Fibroblast of skin of back (primary cell): ENCODE results near the gene FTH1. TPM values are rescaled to one million over a fixed set of nuclear protein-coding genes. Genes with fewer than 3 reads are reported as not detected.
"Not testable (repeated sequence)": the region's sequence is repeated elsewhere in the genome, so short reads cannot be mapped to it uniquely, and the experiment has no call there.

ENCODE experiments used
- DNase-seq: peaks from one replicate; pipeline ENCODE4 v3.0.0-alpha.2; 2013
- polyA plus RNA-seq, 2 experiments: library from polyadenylated mRNA; unstranded; fragments of 120-200 nt; gene quantifications; one replicate each; pipeline ENCODE4 v1.2.1, GENCODE V29; 2013; ENCODE audit not compliant: insufficient read length in 2 of 2

Gene FTH1
- polyA plus RNA-seq (2013, experiment 1 of 2; ENCODE audit: insufficient read length) = 2,212 TPM
- 2,366 TPM for polyA plus RNA-seq (2013, experiment 2 of 2; ENCODE audit: insufficient read length)

DNA sequence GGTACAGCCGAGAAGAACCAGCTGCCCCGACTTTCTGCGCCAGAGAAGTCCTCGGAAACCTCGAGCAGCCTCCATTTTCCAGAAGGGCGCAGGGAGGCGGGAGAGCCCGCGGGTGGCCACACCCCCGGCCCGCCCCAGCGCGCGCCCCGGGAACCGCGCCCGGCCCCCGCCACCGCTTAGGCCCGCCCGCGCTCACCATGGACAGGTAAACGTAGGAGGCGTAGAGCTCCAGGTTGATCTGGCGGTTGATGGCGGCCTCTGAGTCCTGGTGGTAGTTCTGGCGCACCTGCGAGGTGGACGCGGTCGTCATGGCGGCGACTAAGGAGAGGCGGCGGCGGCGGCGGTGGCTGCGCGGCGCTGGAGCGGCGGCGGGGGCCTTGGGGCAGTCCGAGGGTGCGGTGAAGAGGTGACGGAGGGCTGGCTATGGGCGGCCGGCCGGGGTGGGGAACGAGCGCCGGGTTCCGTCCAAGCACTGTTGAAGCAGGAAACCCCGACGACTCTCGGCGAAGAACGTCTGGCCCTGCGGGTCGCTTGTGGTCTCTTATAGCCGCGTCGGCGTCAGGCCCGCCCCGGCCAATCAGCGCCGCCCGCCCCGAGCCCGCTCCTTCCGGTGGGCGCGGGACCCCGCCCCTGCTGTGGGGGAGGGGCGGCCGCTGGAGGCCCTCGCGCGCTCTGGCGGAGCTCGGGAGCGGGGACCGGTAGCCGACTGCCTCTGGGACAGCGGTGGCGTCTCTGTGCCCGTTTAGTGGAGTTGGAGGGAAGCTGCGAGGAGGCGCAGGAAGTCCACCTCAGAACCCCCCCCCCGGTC, at the start of gene FTH1:
Gene FTH1 (minus strand): TSS at position 519 of the 808 bp plus-strand sequence. CDS start 209 bp downstream, at position 310.
- peak; percentile 89 for DNase-seq

DNA sequence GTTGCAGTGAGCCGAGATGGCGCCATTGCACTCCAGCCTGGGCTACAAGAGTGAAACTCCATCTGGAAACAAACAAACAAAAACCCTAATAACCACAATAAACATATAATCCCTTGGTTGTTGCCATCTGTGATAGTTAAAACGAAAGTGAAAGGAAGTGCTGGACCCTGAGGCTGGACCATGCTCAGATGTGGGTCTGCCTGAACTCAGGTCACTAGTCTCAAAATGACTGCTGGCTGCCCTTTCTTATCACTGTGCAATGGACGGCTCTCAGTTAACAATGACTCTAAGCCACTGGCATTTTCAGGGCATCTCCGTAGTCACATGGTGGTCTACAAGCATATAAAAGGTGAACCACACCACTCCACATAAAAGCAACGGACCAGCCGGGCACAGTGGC, 48.2 kb upstream of the FTH1 start:
- no peak for DNase-seq

DNA sequence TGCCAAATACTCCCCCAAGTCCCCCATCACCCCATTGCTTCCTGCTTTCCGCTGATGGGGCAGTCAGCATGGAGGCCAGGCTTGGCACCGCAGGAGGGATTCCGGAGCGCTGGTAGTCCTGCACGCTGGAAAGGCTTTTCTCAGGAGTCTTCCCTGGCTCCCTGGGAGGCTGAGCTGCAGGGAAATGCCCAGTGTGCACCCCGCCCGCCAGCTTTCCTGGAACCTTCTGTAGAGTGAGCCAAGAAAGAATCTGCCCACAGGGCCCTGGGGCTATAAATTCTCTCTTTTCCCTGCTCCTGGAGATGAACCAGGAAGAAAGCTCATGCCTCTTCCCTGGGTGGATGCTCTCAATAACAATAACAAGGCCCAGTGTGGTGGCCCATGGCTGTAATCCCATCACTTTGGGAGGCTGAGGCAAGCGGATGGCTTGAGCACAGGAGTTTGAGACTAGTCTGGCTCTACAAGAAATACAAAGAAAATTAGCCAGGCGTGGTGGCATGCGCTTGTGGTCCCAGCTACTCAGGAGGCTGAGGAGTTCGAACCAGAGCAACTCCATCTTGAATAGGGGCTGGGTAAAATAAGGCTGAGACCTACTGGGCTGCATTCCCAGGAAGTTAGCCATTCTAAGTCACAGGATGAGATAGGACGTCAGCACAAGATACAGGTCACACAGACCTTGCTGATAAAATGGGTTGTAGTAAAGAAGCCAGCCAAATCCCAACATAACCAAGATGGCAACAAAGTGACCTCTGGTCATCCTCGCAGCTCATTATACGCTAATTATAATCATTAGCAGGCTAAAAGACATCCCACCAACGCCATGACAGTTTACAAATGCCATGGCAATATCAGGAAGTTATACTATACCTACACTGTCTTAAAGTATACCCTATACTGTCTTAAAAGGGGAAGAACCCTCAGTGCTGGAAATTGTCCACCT, 46.4 kb upstream of the FTH1 start:
- DNase-seq = peak; percentile 31

DNA sequence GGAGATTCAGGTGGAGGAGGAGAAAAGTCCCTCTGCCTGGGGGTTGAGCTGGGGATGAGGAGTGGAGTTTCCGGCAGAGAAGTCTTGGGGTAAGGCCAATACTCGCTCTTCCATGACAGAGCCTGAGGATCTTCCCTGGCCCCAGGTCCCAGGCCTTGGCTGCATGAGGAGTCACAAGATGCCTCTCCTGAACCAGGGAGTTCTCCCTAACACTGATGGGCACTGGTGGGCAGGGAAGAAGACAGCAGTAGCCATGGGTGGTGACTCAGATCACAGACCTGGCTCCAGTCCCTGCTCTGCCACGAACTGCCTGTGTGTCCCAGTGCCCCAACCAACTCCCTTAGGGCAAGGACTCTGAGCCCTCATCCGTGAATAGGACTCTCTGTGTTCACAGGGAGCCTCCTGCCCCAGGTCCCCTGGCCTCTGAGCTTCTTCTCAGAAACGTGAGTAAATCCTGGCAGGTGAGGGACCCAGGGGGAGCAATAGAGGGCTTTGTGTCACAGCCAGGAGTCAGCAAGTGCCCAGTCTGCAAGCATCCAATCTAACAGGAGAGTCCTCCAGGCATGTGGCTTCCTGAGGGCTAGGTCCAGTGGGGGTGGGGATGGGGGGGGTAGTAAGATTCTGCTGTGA, 45.5 kb upstream of the FTH1 start:
- peak; percentile 23 for DNase-seq

DNA sequence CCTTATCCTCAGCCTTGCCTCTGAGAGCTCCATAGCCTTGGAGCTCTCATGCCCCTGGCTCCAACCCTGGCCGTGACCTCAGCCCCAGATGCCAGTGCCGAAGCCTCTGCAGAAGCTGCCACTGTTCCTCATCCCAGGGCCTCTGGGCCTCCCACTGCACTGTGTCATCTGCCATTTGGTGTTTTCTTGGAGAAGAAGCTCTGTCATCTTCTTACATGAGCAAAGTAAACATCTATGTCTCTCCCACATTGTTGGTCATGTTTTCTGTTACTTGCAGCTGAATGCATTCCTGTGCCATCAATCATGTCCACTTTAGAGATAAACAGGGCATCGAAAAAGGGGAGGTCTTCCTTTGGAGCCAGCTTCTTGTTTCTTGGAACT, 45.0 kb upstream of the FTH1 start:
- DNase-seq = peak; percentile 62

DNA sequence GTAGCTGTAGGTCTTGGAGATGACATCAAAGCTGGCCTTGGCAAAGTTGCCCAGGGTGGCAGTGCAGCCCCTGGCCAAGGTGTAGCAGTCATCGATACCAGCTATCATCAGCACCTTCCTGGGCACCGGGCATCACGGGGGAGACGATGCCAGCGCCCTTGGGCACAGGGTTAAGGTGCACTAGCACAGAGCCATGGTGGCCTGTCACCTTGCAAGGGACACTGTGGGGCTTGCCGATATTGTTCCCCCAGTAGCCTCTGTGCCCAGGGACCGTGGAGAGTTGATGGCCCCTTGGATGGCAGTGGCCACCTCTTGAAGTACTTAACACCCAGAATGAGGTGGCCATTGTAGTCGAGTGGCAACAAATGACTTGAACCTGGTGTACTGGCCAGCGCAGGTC, 44.4 kb upstream of the FTH1 start:
- no peak for DNase-seq

DNA sequence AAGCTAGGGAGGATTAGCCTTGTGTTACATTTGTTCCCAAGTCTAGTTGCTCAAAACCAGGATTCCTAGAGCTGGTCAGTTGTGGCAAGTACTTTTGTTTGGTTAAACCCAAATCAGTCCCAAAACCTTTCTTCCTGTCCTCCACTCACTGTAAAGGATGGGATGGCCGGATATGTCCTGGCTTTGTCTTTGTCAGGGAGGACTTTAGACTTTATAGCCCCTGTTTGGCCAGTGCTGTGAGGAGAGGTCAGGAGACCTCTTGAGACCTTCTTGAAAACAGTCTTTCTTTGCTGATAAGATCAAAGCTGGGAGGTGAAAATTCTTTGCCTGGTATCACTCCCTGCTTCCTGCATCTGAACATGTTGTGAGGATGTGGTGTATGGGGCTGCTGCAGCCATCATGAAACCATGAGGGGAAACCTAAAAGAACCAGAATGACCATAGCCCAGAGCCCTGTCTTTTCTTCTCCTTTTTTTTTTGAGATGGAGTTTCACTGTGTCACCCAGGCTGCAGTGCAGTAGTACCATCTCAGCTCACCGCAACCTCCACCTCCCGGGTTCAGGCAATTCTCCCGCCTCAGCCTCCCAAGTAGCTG, 43.6 kb upstream of the FTH1 start:
- DNase-seq = no peak

DNA sequence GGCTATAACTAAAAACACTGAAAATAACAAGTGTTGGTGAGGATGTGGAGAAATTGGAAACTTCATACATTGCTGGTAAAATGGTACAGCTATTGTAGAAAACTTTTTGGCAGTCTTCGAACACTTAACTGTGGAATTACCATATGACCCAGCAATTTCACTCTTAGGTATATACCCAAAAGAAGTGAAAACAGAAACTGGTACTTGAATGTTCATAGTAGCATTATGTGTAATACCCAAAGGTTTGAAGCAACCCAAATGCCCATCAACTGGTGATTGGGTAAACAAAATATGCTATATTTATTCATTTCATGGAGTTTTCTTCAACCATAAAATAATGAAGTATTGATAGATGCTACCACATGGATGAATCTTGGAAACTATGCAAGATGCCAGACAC, 40.8 kb upstream of the FTH1 start:
- no peak for DNase-seq

DNA sequence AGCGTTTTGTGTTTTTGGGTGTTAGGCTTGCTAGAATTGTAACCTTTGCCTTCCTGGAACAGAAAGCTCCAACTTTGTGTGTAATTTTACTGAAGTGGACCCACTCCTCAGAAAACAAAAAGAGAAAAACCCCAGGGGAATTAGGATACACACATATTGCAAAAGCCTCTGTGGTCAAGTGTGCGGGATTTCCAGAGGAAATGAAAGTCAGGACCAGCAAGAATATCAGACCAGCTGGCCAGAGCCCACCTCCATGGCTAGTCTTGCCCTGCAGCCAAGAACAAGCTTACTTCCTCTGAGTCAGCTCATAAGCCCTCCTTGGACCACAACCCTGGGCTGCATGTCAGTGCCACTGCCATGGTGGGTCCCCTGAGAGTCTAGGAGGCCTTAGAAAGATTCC, 37.0 kb upstream of the FTH1 start:
- DNase-seq = peak; percentile 57

DNA sequence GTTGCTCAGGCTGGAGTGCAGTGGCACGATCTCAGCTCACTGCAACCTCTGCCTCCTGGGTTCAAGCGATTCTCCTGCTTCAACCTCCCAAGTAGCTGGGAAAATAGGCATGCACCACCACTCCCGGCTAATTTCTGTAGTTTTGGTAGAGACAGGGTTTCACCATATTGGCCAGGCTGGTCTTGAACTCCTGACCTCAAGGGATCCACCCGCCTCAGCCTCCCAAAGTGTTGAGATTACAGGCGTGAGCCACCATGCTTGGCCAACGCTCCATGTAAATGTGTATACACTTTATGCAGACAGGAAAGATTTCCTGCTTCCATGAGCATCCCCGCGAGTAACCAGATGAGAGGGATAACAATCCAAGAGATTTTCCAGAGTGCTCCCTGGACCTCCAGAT, 34.8 kb upstream of the FTH1 start:
- not testable (repeated sequence) for DNase-seq

DNA sequence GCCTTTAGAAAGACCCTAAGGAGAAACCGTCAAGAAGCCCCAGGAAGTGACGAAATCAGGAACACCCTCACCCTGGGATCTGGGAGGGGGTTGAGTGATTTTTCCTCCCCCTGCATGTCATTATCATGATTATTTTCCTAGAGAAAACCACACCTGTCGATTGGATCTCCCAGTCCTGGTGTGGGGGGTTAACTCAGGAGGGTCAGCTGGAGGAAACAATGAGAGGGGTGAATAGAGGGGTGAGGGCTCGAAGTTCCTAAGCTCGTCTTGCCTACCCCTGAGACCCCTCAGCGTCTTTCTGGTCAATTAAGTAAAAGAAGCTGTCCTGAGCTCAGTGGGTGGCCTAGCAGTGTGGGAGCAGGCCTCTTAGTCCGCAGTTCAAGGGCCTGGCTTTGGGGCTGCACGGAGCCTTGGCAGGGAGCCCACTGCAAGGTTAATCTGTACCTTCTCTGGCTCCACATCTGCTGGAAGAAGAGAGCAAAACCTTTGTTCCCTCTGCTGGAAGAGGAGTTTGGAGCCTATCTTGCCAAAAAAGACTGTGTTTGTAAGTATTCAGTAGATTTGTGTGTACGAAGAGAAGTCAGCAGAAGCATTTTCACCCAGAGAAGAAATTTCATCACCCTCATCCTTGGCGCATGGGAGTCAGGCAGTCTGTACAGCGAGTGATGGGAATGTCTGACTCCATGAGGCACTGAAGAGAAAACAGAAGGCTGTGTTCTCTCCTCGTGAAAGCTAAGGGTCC, 34.2 kb upstream of the FTH1 start:
- no peak for DNase-seq

DNA sequence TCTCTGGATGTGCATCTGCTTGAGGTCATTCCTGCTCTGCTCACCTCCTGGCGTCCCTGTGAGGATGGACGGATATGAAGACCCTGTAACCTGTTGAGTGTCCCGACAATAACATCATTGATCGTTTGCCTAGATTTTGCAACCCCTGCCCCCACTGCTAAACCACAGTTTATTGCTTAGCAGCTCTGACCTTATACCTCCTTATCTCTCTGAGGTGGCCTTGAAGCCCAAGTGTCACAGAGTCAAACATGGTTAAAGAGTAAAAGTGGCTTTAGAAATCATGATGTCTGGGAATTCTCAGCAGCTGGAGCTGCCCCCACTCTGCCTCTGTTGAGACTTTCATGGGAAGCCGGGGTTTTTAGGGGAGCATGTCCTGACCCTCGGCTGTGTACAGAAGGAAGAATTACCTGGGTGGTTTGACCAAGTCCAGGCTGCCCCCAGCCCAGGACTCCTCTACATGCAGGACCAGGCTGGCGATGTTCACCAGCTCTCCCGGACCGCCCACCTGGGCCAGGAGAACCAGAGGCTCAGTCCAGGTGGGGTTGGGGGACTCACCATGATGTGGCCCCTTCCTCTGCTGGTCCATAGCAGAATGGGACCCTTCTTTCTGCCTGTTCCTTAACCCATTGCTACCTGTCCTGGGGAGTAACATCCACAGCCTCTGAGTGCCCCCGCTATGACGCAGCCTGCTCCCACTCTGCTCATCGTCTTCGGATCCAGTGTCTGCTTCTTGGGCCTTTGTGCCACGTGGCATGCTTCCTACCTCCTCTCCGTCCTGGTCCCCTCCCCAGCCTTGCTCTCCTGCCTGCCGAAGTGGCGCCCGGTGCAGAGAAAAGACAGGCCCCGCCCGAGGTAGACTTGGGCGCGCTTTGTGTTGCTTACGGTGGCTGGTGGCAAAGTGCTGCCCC, 33.4 kb upstream of the FTH1 start:
- DNase-seq = no peak

DNA sequence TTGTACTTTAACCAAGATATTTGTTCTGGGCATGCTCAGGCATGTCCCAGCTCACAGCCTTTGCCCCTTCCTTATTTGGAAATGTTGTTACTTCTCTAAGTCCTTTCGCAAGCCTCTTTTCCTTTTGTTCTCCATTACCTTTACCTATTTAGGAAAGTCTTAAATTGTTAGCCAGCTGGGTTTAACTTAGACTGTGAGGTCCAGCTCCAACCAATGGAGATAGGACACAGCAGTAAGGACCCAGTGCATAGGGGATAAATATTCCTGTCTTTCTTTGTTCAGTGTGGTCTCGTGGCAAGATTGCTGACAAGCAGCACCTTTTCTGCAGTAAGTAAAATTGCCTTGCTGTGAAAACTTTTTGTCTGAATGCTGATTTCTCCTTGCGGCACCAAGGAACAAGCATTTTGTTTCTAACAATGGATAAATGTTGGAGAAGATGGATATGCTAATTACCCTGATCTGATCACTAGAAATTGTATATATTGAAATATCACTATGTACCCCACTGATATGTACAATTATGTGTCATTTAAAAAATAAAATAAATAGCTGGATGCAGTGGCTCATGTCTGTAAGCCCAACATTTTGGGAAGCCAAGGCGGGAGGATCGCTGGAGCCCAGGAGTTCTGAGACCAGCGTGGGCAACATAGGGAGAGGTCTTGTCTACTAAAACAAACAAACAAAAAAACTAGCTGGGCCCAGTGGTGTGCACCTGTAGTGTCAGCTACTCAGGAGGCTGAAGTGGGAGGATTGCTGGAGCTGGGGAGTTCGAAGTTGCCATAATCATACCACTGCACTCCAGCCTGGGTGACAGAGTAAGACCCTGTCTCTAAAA, 31.9 kb upstream of the FTH1 start:
- DNase-seq = no peak

DNA sequence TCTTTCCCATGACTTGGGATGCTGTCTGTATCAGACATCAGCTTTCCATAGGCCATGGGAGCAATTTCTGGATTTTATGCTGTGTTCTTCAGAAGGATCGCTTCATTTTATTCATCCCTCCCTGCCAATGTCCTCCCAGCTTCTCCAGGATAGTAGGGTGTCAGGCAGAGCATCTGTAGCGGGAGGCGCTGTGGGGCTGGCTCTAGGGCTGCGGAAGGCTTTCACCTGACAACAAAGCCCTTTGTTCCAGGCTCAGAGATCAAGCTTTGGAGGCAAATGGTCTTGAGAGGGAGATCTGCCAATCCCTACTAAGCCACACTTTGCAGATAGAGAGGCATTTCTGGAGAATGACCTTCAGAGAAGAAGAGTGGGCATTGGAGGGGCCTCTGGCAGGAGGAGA, 29.5 kb upstream of the FTH1 start:
- no peak for DNase-seq

DNA sequence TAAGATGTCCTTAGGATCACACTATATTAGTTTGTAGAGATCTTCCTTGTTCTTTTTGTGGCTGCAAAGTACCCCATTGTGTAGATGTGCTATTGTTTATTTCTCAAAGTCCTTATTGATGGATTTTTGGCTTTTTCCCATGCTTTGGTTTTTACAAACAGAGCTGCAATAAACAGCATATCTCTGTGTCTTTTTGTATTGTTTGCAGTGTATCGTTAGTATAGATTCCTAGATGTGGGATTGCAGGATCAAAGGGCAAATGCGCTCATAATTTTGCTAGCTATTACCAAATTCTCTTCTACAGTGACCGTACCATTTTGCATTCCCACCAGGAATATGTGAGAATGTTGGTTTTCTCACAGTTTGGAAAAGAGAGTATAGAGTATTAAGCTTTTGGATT, 27.5 kb upstream of the FTH1 start:
- no peak for DNase-seq

DNA sequence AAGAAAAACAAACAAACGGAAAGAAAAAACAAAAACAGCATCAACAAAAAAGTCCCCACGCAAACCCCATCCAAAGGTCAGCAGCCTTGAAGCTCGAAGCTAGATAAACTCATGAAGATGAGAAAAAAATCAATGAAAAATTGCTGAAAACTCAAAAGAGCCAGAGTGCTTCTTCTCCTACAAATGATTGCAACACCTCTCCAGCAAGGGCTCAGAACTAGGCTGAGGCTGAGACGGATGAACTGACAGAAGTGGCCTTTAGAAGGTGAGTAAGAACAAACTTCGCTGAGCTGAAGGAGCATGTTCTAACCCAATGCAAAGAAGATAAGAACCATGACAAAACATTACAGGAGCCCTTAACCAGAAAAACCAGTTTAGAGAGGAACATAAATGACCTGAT, 18.4 kb upstream of the FTH1 start:
- no peak for DNase-seq

DNA sequence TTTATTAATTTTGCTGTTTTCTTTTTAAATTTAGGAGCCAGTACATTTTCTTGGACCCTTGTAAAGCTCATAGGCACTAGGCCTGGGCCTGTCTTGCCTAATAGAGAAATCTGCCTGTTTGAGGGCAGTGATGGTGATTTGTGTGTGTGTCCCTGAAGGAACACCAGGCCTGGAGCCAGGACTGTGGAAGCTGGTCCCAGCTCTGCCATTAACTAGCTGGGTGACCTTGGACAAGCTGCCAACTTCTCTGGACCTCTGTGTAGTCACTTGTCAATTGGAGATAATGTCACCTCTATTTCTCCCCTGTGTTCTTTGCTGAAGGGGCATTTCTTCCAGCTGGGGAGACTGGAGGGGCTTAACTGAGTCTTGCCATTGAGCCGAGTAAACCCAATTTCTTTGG, 16.0 kb upstream of the FTH1 start:
- no peak for DNase-seq

DNA sequence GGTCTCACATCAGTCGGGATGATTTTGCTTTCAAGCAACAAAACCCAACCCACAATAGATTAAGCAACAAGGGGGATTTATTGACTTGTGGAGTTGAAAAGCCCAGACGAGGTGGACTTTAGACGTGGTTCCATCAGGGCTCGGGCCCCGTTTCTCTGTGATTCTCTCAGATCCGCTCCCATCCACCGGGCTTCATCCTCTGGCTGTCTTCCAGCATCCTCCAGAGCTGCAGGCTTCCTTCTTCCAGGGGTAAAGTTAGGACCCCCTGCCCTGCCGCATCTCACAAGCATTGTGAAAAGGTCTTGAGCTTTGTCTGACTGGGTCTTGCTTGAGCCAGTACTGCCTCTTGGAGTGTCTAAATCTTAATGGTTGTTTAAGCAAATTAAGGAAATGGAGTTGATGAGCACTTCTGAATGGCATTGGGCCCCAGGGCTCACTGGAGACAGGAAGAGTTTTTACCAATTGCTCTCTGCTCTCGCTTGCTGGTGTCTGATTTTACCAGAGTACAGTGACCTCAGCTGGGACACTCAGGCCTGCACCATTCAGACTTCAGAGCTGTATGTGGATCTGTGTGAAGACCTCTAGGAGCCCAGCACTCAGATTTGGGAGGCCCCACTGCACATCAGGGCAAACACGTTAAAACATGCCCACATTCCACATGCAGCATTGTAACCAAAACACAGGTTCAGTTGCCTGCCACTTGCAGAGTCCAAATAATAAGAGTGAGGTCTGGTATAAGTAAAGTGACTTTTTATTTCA, 13.5 kb upstream of the FTH1 start:
- DNase-seq = no peak
